GM12872 (cell line): ENCODE measurements around the gene LARGE2.

Experiments
- CTCF ChIP-seq: IDR thresholded peaks from 3 replicates; pipeline ENCODE4 v1.5.1; 2011; ENCODE audit warnings: low read depth, mild to moderate bottlenecking, low read length, moderate library complexity; ENCODE audit not compliant: insufficient read depth

Gene LARGE2

DNA sequence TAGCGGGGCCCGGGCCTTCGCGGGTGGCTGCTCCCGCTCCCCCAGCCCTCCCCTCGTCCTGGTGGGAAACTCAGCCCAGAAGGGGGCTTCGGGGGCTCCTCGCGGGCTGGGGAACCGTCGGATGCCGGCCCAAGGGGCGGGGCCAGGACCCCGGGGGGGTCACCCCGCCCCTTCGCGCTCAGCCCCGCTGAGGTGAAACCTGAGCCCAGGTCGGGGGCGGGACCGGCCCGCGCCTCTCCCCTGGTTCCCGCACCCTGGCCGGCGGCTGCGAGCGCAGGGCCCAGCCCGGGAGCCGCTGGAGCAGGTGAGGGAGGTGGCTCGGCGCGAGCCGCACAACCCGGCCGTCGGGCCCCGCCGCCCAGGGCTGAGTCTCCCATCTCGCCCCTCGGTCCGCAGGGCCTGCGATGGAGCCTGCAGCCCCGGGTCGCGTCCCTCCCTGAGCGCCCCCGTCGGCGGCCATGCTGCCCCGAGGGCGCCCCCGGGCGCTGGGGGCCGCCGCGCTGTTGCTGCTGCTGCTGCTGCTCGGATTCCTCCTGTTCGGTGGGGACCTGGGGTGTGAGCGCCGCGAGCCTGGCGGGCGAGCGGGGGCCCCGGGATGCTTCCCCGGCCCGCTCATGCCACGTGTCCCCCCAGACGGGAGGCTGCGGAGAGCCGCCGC, at the start of gene LARGE2:
TSS of gene LARGE2 (plus strand) at position 232 of the 658 bp plus-strand sequence. CDS start at position 459, 227 bp downstream.
- TF ChIP-seq CTCF = no peak

DNA sequence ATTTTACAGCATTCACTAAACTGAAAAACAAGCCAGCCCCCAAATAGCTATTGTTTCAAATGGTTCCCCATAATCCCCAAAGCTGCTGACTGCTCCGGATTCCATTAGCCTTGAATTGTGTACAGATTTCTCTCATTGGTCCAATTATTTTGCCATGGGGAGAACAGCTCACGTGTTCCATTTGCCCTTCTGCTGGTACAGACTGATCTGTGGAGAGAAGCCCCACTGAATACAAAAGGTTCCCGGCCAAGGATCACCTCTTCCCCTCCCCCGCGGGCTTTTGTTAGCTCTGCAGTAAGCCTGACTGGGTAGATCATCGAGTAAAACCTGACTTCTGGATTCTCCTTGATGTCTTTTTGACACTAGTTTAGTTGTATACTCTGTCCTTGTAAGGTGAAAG, 46.1 kb upstream of the LARGE2 start:
- no peak for TF ChIP-seq CTCF

- TF ChIP-seq CTCF = no peak
Measured at GRCh38 chr11:45877221-45877620, 45.2 kb upstream of the LARGE2 start.

- no peak for TF ChIP-seq CTCF
Measured at GRCh38 chr11:45877845-45878244, 44.6 kb upstream of the LARGE2 start.

- TF ChIP-seq CTCF = no peak
Measured at GRCh38 chr11:45879803-45880686, 42.4 kb upstream of the LARGE2 start.

GRCh38 chr11:45880772-45881570, 41.5 kb upstream of the LARGE2 start:
- no peak for TF ChIP-seq CTCF
